ENCODE results near the gene IGSF22. TPM values are rescaled to one million over a fixed set of nuclear protein-coding genes. Genes with fewer than 3 reads are reported as not detected.

Gene IGSF22
- total RNA-seq, 1 donor from 2014 or later, result 0.74 TPM

DNA sequence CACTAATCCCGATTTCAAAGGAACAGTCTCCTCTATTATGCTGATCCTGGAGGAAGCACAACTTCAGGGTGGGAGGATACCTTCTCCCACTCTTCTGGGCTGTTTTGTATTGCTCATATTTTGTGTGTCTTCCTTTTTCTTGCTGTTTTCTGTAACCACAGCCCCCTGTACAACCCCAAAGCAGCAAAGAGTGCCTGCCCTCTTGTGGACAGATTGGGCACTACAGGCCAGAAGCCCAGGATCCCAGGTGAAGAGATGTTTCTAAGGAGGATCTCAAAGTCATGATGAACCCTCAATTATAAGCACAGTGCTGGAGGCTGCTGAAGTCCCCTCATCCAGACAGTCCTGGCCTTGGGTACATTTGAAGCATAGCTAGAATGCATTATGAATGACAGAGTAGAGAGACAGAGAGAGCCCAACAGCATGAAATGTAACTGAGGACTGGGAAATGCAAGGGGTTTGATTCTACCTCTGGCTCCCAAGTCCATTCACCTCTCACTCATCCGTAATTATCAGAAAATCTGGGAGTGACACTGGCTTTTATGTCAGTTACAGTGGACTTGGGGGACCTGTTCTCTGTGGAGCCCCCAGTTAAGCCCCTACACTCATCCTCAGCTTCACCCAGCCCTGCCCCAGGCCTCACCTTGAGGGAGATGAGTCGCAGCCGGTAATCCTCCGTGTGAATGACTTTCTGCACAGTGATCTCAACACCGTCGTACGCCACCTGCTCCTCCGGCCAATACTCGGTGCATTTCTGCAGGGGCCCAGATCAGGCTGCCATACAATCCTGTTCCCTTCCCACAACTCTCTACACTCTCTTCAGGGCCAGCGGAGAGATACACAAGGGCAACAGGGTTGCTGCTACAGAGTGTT is 6.2 kb upstream of the IGSF22 start:
- Mint-ChIP-seq H3K27ac (ENCODE audit: unreplicated experiment) (no peak overlapping the region), H3K27me3 (ENCODE audit: unreplicated experiment) (peaks cover 6% of the 10 kb centered on the region), H3K9me3 (ENCODE audit: unreplicated experiment) (no peaks in the 10 kb centered on the region), H3K4me3 (ENCODE audit: unreplicated experiment) (no peak overlapping the region), H3K4me1 (ENCODE audit: unreplicated experiment) (peaks cover 8% of the 10 kb centered on the region), H3K36me3 (ENCODE audit: low read depth, unreplicated experiment) (peaks cover 13% of the 10 kb centered on the region)
- DNase-seq (ENCODE audit: low spot score), result peak; percentile 76
- TF ChIP-seq, protein P1, sequence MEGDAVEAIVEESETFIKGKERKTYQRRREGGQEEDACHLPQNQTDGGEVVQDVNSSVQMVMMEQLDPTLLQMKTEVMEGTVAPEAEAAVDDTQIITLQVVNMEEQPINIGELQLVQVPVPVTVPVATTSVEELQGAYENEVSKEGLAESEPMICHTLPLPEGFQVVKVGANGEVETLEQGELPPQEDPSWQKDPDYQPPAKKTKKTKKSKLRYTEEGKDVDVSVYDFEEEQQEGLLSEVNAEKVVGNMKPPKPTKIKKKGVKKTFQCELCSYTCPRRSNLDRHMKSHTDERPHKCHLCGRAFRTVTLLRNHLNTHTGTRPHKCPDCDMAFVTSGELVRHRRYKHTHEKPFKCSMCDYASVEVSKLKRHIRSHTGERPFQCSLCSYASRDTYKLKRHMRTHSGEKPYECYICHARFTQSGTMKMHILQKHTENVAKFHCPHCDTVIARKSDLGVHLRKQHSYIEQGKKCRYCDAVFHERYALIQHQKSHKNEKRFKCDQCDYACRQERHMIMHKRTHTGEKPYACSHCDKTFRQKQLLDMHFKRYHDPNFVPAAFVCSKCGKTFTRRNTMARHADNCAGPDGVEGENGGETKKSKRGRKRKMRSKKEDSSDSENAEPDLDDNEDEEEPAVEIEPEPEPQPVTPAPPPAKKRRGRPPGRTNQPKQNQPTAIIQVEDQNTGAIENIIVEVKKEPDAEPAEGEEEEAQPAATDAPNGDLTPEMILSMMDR (IDR thresholded peaks at IDR 0.05; ENCODE audit: unreplicated experiment), result peak; percentile 95

DNA sequence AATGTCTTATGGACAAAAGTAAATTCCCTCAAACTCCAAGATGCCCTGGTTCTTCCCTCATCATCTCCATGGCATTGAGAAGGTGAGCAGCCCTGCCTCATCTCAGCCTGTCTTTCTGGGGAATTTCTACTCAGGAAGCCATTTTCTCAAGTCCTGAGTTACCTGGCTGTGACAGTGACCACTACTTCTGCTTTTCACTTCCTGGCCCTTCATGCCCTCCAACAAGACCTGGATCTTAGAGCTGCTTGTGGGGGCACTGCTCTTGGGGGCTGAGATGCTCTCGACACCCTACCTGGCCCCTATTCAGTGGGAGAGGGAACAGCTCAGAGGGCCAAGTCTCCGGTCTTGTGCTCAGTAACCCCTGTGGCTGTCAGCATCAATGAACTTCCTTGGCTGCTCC is 5.5 kb upstream of the IGSF22 start:
- H3K27me3 Mint-ChIP-seq (ENCODE audit: unreplicated experiment), result peaks cover 6% of the 10 kb centered on the region
- no peaks in the 10 kb centered on the region for H3K9me3 Mint-ChIP-seq (ENCODE audit: unreplicated experiment)
- peaks cover 13% of the 10 kb centered on the region for H3K36me3 Mint-ChIP-seq (ENCODE audit: low read depth, unreplicated experiment)
- H3K4me3 Mint-ChIP-seq (ENCODE audit: unreplicated experiment), result no peak overlapping the region
- peaks cover 8% of the 10 kb centered on the region for H3K4me1 Mint-ChIP-seq (ENCODE audit: unreplicated experiment)
- DNase-seq (ENCODE audit: low spot score), result no peak
- no peak overlapping the region for H3K27ac Mint-ChIP-seq (ENCODE audit: unreplicated experiment)
- TF ChIP-seq, protein P1 (IDR thresholded peaks at IDR 0.05; ENCODE audit: unreplicated experiment), result no peak

DNA sequence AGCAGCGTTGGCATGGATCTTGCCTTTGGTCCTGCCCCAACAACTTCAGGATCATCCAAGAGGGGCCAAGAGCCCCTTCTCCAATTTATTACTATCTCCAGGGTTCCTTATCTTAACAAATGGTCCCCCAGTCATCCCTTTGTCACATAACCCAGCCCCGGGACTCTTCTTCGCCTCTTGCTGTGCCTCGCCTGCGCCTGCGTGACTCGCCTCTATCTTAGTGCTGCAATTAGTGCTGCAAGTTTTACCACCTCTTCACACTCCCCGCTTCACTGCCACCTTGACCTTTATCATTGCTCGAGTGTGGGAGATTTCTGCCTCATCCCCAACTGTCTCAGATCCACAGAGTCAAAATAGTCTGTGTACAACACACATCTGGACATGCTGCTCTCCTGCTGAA is 4.0 kb upstream of the IGSF22 start:
- Mint-ChIP-seq H3K4me1 (ENCODE audit: unreplicated experiment) (peaks cover 8% of the 10 kb centered on the region), H3K36me3 (ENCODE audit: low read depth, unreplicated experiment) (peaks cover 9% of the 10 kb centered on the region), H3K27ac (ENCODE audit: unreplicated experiment) (no peak overlapping the region), H3K4me3 (ENCODE audit: unreplicated experiment) (no peak overlapping the region), H3K27me3 (ENCODE audit: unreplicated experiment) (peaks cover 6% of the 10 kb centered on the region), H3K9me3 (ENCODE audit: unreplicated experiment) (no peaks in the 10 kb centered on the region)
- TF ChIP-seq, protein P1 (IDR thresholded peaks at IDR 0.05; ENCODE audit: unreplicated experiment), result no peak
- no peak for DNase-seq (ENCODE audit: low spot score)

DNA sequence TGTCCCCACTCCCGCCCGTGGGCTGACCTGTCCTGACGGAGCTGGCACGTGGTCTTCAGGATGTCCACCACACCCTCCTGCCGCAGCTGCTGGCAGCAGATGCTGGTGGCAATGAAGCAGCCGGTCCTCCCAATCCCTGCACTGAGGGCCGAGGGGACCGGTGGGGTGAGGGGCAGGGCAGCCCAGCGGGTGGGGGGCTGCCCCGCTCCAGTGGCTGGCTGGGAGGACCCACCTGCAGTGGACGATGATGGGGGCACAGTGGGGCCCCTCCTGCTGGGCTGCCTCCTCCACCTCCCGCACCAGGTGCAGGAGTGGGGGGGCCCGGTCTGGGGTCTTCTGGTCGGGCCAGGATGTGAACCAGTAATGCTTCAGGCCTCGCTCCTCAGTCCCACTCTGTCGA is 3.4 kb upstream of the IGSF22 start:
- no peak for DNase-seq (ENCODE audit: low spot score)
- no peak overlapping the region for H3K27ac Mint-ChIP-seq (ENCODE audit: unreplicated experiment)
- peaks cover 8% of the 10 kb centered on the region for H3K4me1 Mint-ChIP-seq (ENCODE audit: unreplicated experiment)
- no peak overlapping the region for H3K4me3 Mint-ChIP-seq (ENCODE audit: unreplicated experiment)
- H3K36me3 Mint-ChIP-seq (ENCODE audit: low read depth, unreplicated experiment), result peaks cover 9% of the 10 kb centered on the region
- TF ChIP-seq, protein P1 (IDR thresholded peaks at IDR 0.05; ENCODE audit: unreplicated experiment), result no peak
- H3K27me3 Mint-ChIP-seq (ENCODE audit: unreplicated experiment), result peaks cover 6% of the 10 kb centered on the region
- H3K9me3 Mint-ChIP-seq (ENCODE audit: unreplicated experiment), result no peaks in the 10 kb centered on the region

DNA sequence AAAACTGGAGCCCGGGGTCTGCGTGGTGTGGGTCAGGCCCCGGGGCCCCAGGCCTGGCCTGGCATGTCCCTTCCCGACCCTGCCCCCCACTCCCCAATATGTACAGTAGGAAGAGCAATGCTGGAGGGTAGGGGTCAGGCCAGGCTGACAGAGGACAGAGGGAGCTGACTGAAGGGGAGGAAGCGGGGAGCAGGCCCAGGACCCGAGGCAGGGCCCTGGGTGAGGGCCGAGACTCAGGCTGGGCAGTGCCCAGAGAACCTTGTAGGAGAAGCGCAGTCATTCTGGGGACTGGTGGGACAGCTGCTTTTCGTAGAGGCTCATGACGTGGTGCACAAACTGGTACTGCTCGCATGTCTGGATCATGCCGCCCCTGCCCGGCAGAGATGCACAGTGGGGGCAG is 2.7 kb upstream of the IGSF22 start:
- Mint-ChIP-seq H3K36me3 (ENCODE audit: low read depth, unreplicated experiment) (peaks cover 9% of the 10 kb centered on the region), H3K4me1 (ENCODE audit: unreplicated experiment) (peaks cover 8% of the 10 kb centered on the region), H3K27ac (ENCODE audit: unreplicated experiment) (no peak overlapping the region), H3K4me3 (ENCODE audit: unreplicated experiment) (no peak overlapping the region), H3K27me3 (ENCODE audit: unreplicated experiment) (peaks cover 4% of the 10 kb centered on the region), H3K9me3 (ENCODE audit: unreplicated experiment) (no peaks in the 10 kb centered on the region)
- TF ChIP-seq, protein P1 (IDR thresholded peaks at IDR 0.05; ENCODE audit: unreplicated experiment), result no peak
- no peak for DNase-seq (ENCODE audit: low spot score)
